H1 (cell line): ENCODE data around the gene MUC5B. TPM values are rescaled to one million over a fixed set of nuclear protein-coding genes. Genes with fewer than 3 reads are reported as not detected.

Experiments used
- FOSL1 ChIP-seq: IDR thresholded peaks from 2 replicates; pipeline ENCODE4 v1.6.1; 2011; ENCODE audit warnings: mild to moderate bottlenecking, low read depth, low read length, moderate library complexity; ENCODE audit not compliant: insufficient read depth
- JUN ChIP-seq: IDR thresholded peaks from 2 replicates; pipeline ENCODE4 v1.6.1; 2011; ENCODE audit warnings: low read depth, mild to moderate bottlenecking, improper control_type of control experiment, low read length
- PHF8 ChIP-seq: fragments of 200-600 bp; sonication (generic); conservative IDR thresholded peaks from 2 replicates; pipeline ENCODE4 v1.7.1; 2012; ENCODE audit warnings: low read depth, mild to moderate bottlenecking, inconsistent platforms, low read length, moderate library complexity
- POLR2AphosphoS5 ChIP-seq: IDR thresholded peaks from 2 replicates; pipeline ENCODE4 v1.6.1; 2011; ENCODE audit warnings: low read depth, low read length
- RNF2 ChIP-seq: fragments of 200-900, 300-1000 bp; sonication (generic); IDR thresholded peaks from 2 replicates; pipeline ENCODE4 v1.7.1; 2016; ENCODE audit warnings: borderline replicate concordance, low read depth, mild to moderate bottlenecking, antibody characterized with exemption, low read length; ENCODE audit not compliant: poor library complexity, severe bottlenecking; ENCODE audit errors: missing control alignments
- polyA plus RNA-seq, 7 experiments: library from polyadenylated mRNA; depleted of rRNA in 3 of 7; stranded (reverse) in 5 of 7; unstranded in 2 of 7; fragments of >200 nt in 5 of 7; fragments of 200-250 nt in 2 of 7; gene quantifications; 1 replicate in 5 of 7; 2 replicates in 1 of 7; 4 replicates in 1 of 7; pipeline versions ENCODE4 v1.2.1 to v1.2.3, GENCODE V29; 2011 to 2013; ENCODE audit warnings: missing spikeins in 2 of 7, mixed read lengths in 2 of 7
- total RNA-seq: library from RNA; stranded (reverse); fragmentation: NEBNext Ultra II Directional; extraction: Animal tissue kit (Norgen Biotek cat#: 25700); gene quantifications from 2 replicates; pipeline ENCODE4 v1.2.1, GENCODE V29; 2021

MUC5B gene
- total and polyA plus RNA-seq, 2 of the 8 experiments (the other 6 are each of a cell fraction or from before 2014, with no cell fraction given) = 0.02 to 0.03 TPM

DNA sequence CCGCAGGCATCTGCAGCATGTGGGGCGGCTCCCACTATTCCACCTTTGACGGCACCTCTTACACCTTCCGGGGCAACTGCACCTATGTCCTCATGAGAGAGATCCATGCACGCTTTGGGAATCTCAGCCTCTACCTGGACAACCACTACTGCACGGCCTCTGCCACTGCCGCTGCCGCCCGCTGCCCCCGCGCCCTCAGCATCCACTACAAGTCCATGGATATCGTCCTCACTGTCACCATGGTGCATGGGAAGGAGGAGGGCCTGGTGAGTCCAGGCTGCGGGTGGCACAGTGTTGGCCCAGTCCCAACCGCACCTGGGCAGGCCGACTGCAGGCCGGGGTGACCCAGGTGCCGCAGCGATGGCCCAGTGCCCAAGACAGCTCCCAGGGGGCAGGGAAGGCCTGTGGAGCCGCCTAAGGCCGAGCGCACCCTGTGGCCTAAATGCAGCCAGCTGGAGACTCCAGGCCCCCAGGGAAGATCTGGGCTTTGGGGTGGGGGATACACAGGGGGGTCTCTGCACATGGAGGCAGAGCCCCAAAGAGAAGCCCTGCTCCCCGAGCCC, 31.3 kb downstream of the MUC5B start (continued):
- TF ChIP-seq POLR2AphosphoS5 (no peak), RNF2 (no peak), JUN (no peak), PHF8 (no peak), FOSL1 (no peak)
